GM12878 (cell line): ENCODE measurements around the gene ENGASE.

Experiments used
- CTCF ChIP-seq, 3 experiments: IDR thresholded peaks in 2 of 3; conservative IDR thresholded peaks in 1 of 3; 2 replicates each; pipeline ENCODE4 v1.5.1; 2011; ENCODE audit warnings: low read depth in 3 of 3, low read length in 3 of 3, mild to moderate bottlenecking in 3 of 3, control low read depth in 2 of 3, moderate library complexity in 2 of 3, inconsistent platforms in 1 of 3, mixed read lengths in 1 of 3; ENCODE audit not compliant: control insufficient read depth in 2 of 3, insufficient read depth in 1 of 3; ENCODE audit errors: extremely low read depth in 1 of 3
- POLR2AphosphoS2 ChIP-seq: IDR thresholded peaks from 2 replicates; pipeline ENCODE4 v1.6.1; 2011; ENCODE audit warnings: low read depth, mild to moderate bottlenecking, low read length, improper control_type of control experiment, moderate library complexity
- ZBTB11 ChIP-seq: fragments of 450-650 bp; formaldehyde crosslinking; IDR thresholded peaks from 2 replicates; pipeline ENCODE4 v1.5.0; 2022; ENCODE audit warnings: mild to moderate bottlenecking, missing genetic modification characterization
- ZNF24 ChIP-seq: fragments of 450-650 bp; IDR thresholded peaks from 2 replicates; pipeline ENCODE4 v1.6.1; 2017; ENCODE audit warnings: antibody characterized with exemption, mild to moderate bottlenecking
- ZNF384 ChIP-seq: IDR thresholded peaks from 2 replicates; pipeline ENCODE4 v1.6.1; 2012; ENCODE audit warnings: low read depth, mild to moderate bottlenecking, low read length, improper control_type of control experiment, borderline replicate concordance

DNA sequence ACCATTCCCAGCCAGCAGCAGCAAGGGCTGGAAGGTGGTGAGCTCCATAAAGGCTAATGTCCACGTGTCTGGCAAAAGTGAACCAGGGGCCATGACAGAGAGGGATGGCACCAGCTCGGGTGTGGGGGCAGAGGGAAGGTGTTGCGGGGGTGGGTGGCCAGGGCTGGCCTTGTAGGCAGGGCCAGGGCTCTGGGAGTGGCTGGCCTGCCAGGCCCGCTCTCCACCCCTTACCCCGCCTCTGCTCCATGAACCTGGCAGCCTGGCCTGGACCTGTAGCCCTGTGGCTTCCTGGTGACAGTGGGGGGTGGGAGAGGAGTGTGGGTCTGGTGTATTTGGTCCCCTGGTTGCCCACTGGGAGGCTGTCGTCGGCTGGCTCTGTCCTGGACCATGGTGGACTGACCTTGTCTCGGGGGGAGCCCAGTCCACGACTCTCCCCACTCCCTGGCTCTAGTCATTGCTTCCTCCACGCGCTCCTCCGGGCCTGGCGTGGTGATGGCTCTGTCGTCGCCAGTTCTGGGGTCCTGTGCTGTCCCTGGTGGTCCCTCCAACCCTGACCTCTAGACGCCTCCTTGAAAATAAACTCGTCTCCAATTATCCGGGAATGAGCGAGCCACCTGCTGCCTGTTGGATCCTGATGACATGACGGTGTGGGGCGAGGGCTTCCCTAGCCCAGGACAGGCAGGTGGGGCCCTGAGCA, 50.0 kb downstream of the ENGASE start:
- no peak for TF ChIP-seq ZBTB11 (CRISPR knock-in tag)
- no peak for TF ChIP-seq CTCF (IDR thresholded peaks at IDR 0.05 in 2 of 3, conservative IDR thresholded peaks at IDR 0.05 in 1 of 3; ENCODE audit: control insufficient read depth in 2 of 3, extremely low read depth in 1 of 3, insufficient read depth in 1 of 3, low read depth in 3 of 3, low read length in 3 of 3)
- TF ChIP-seq POLR2AphosphoS2: no peak
- no peak for TF ChIP-seq ZNF24
- TF ChIP-seq ZNF384: no peak
